Peyer's patch (tissue), 4 donors: ENCODE results near the gene ACTL6A. TPM values are rescaled to one million over a fixed set of nuclear protein-coding genes. Genes with fewer than 3 reads are reported as not detected.

Experiments
- DNase-seq, 3 donors: peaks; one replicate each; pipeline ENCODE4 v3.0.0-alpha.2; 2017 to 2019
- H3K27ac ChIP-seq, 4 donors: fragments of 200-600 bp; sonication (generic); one replicate each; pipeline ENCODE4 v1.5.1; 2016 to 2019
- H3K27me3 ChIP-seq, 2 donors: fragments of 200-600 bp; sonication (generic); one replicate each; pipeline ENCODE4 v1.5.1; 2019
- H3K36me3 ChIP-seq, 3 donors: fragments of 200-600 bp; sonication (generic); one replicate each; pipeline ENCODE4 v1.5.1; 2016 to 2019
- H3K4me1 ChIP-seq, 4 donors: fragments of 200-600 bp; sonication (generic); one replicate each; pipeline ENCODE4 v1.5.1; 2016 to 2019
- H3K4me3 ChIP-seq, 4 donors: fragments of 200-600 bp; sonication (generic); 1 replicate in 3 of 4; 2 replicates in 1 of 4; pipeline ENCODE4 v1.5.1; 2016 to 2019; ENCODE audit warnings: mild to moderate bottlenecking in 1 of 4
- H3K9me3 ChIP-seq, 4 donors: fragments of 200-600 bp; sonication (generic); one replicate each; pipeline ENCODE4 v1.5.1; 2016 to 2019; ENCODE audit warnings: mild to moderate bottlenecking in 1 of 4
- POLR2A ChIP-seq, 2 donors: fragments of 450-650 bp; IDR thresholded peaks; one replicate each; pipeline ENCODE4 v1.5.1; 2017; ENCODE audit warnings: antibody characterized with exemption in 2 of 2, mild to moderate bottlenecking in 2 of 2, moderate library complexity in 2 of 2
- total RNA-seq, 4 donors: library from RNA; depleted of rRNA; stranded (reverse); fragments of >200 nt; gene quantifications; one replicate each; pipeline ENCODE4 v1.1.0, GENCODE V29; 2016
- TF ChIP-seq, protein P1 (sequence below), 6 experiments: fragments of 450-650 bp in 4 of 6; fragments of 200-600 bp in 2 of 6; sonication (generic) in 1 of 6; IDR thresholded peaks; one replicate each; pipeline ENCODE4 v1.5.1; 2017 to 2019; ENCODE audit warnings: antibody characterized with exemption in 6 of 6, mild to moderate bottlenecking in 3 of 6, moderate library complexity in 1 of 6

ACTL6A gene
- total RNA-seq, 4 donors from 2014 or later: 35.7 to 59.4 (median 36.5) TPM

GRCh38 chr3:179544981-179545645 is 17.6 kb upstream of the ACTL6A start:
- Histone ChIP-seq H3K27ac (no peak overlapping the region), H3K27me3 (no peaks in the 10 kb centered on the region), H3K4me1 (no peaks in the 10 kb centered on the region), H3K36me3 (no peaks in the 10 kb centered on the region), H3K9me3 (no peaks in the 10 kb centered on the region), H3K4me3 (no peak overlapping the region)
- TF ChIP-seq, protein P1, sequence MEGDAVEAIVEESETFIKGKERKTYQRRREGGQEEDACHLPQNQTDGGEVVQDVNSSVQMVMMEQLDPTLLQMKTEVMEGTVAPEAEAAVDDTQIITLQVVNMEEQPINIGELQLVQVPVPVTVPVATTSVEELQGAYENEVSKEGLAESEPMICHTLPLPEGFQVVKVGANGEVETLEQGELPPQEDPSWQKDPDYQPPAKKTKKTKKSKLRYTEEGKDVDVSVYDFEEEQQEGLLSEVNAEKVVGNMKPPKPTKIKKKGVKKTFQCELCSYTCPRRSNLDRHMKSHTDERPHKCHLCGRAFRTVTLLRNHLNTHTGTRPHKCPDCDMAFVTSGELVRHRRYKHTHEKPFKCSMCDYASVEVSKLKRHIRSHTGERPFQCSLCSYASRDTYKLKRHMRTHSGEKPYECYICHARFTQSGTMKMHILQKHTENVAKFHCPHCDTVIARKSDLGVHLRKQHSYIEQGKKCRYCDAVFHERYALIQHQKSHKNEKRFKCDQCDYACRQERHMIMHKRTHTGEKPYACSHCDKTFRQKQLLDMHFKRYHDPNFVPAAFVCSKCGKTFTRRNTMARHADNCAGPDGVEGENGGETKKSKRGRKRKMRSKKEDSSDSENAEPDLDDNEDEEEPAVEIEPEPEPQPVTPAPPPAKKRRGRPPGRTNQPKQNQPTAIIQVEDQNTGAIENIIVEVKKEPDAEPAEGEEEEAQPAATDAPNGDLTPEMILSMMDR (IDR thresholded peaks at IDR 0.05): no peak
- TF ChIP-seq POLR2A (IDR thresholded peaks at IDR 0.05): no peak
- no peak for DNase-seq

- Histone ChIP-seq H3K9me3 (no peaks in the 10 kb centered on the region), H3K27ac (no peak overlapping the region), H3K27me3 (no peaks in the 10 kb centered on the region), H3K4me3 (no peak overlapping the region), H3K4me1 (no peaks in the 10 kb centered on the region), H3K36me3 (no peaks in the 10 kb centered on the region)
- no peak for DNase-seq
- TF ChIP-seq POLR2A (IDR thresholded peaks at IDR 0.05): no peak
- TF ChIP-seq, protein P1 (IDR thresholded peaks at IDR 0.05): no peak
These were observed 15.9 kb upstream of the ACTL6A start for GRCh38 chr3:179546814-179547241.

GRCh38 chr3:179551349-179552105 is 11.2 kb upstream of the ACTL6A start:
- Histone ChIP-seq H3K4me1 (no peaks in the 10 kb centered on the region), H3K27ac (no peak overlapping the region), H3K27me3 (no peaks in the 10 kb centered on the region), H3K4me3 (no peak overlapping the region), H3K9me3 (no peaks in the 10 kb centered on the region), H3K36me3 (no peaks in the 10 kb centered on the region)
- TF ChIP-seq POLR2A (IDR thresholded peaks at IDR 0.05): no peak
- TF ChIP-seq, protein P1 (IDR thresholded peaks at IDR 0.05): no peak
- DNase-seq: no peak

DNA sequence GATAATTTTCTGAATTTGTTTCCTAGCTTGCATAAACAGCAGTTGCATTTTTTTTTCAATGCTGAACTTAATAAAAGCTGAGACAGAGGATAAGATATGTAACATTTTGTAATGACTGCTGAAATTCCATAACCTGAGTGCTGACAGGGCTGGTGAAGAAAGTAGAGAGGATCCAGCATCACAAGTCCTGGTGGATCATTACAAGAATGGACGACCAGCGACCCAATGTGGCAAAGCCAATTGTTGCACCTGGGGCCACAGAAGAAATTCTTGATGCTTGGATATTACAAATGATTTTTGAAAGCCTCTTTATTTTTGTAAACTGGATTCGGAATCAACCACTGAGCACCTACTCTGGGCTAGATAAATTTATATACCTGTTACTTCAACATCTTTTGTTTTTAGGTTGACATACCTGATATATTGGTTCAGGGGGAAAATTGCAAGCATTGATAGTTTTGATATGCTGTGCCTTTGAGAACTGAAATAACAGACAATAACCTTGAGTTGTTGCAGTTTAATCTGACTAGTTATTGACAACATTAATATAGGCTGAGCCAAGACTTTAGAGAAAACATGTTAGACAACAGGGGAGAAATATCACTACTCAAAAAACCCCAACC is 3.9 kb upstream of the ACTL6A start:
- Histone ChIP-seq H3K27me3 (no peaks in the 10 kb centered on the region), H3K9me3 (no peaks in the 10 kb centered on the region), H3K27ac (no peak overlapping the region), H3K36me3 (no peaks in the 10 kb centered on the region), H3K4me1 (peaks cover 0 to 3% (median under 1%) of the 10 kb centered on the region in 4 donors), H3K4me3 (no peak overlapping the region)
- DNase-seq: peak in 2 of 3 donors; percentile 47 to 78
- TF ChIP-seq, protein P1 (IDR thresholded peaks at IDR 0.05): peak; percentile 4 to 70 (median 66)
- TF ChIP-seq POLR2A (IDR thresholded peaks at IDR 0.05): no peak

GRCh38 chr3:179560791-179561190 is 1.9 kb upstream of the ACTL6A start:
- Histone ChIP-seq H3K27ac (no peak overlapping the region), H3K4me1 (peaks cover 0 to 7% (median 2%) of the 10 kb centered on the region in 4 donors), H3K4me3 (no peak overlapping the region), H3K36me3 (no peaks in the 10 kb centered on the region), H3K9me3 (no peaks in the 10 kb centered on the region), H3K27me3 (no peaks in the 10 kb centered on the region)
- TF ChIP-seq POLR2A (IDR thresholded peaks at IDR 0.05): no peak
- TF ChIP-seq, protein P1 (IDR thresholded peaks at IDR 0.05): no peak
- DNase-seq: no peak
